Measurements from ENCODE around the gene GZMM. TPM values are rescaled to one million over a fixed set of nuclear protein-coding genes. Genes with fewer than 3 reads are reported as not detected.

Gene GZMM
- total and polyA plus RNA-seq, 5 donors, result 0.26 to 0.43 (median 0.32) TPM; not detected in 2

DNA sequence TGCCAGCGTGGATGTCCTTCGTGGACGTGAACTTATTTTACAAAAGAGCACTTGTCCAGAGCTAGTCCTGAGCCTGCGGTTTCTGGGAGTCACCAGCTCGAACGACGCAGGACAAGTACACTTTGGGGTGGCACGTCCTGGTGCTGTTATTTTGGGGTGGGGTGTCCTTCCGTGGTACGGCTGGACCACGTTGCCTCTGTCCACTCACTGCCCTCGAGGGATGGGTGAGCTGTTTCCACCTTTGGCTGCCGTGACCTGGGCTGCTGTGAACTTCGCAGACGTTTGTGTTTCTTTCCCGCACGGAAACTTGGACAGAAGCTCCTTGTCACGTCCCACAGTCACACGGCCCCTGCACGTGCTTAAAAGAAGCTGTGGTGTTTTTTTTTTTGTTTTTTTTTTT, 11.0 kb downstream of the GZMM start:
- Histone ChIP-seq H3K27me3 (ENCODE audit: control insufficient read depth, insufficient read depth) (no peaks in the 10 kb centered on the region), H3K27ac (ENCODE audit: low read length) (no peak overlapping the region), H3K9me3 (ENCODE audit: control insufficient read depth, low read length) (no peaks in the 10 kb centered on the region), H3K4me3 (ENCODE audit: low read length) (no peak overlapping the region), H3K4me1 (ENCODE audit: control insufficient read depth, insufficient read depth, low read length) (peaks cover 6% of the 10 kb centered on the region)
- no peak for DNase-seq
- WGBS, result 67% methylated on average over 20 of the region's 20 CpGs
- intact Hi-C loops (cut with DNase I), result no loop called here
- ATAC-seq, result peak in 1 of 2 donors; percentile 17

- intact Hi-C loops (cut with DNase I), result no loop called here
- H3K4me3 ChIP-seq (ENCODE audit: low read length), result no peak overlapping the region
- no peak for ATAC-seq
- 85% methylated on average over 14 of the region's 14 CpGs for WGBS
- peaks cover 6% of the 10 kb centered on the region for H3K4me1 ChIP-seq (ENCODE audit: control insufficient read depth, insufficient read depth, low read length)
- no peaks in the 10 kb centered on the region for H3K9me3 ChIP-seq (ENCODE audit: control insufficient read depth, low read length)
- no peak overlapping the region for H3K27ac ChIP-seq (ENCODE audit: low read length)
- no peak for DNase-seq
- no peaks in the 10 kb centered on the region for H3K27me3 ChIP-seq (ENCODE audit: control insufficient read depth, insufficient read depth)
Measured at GRCh38 chr19:555474-555808, 11.6 kb downstream of the GZMM start.

DNA sequence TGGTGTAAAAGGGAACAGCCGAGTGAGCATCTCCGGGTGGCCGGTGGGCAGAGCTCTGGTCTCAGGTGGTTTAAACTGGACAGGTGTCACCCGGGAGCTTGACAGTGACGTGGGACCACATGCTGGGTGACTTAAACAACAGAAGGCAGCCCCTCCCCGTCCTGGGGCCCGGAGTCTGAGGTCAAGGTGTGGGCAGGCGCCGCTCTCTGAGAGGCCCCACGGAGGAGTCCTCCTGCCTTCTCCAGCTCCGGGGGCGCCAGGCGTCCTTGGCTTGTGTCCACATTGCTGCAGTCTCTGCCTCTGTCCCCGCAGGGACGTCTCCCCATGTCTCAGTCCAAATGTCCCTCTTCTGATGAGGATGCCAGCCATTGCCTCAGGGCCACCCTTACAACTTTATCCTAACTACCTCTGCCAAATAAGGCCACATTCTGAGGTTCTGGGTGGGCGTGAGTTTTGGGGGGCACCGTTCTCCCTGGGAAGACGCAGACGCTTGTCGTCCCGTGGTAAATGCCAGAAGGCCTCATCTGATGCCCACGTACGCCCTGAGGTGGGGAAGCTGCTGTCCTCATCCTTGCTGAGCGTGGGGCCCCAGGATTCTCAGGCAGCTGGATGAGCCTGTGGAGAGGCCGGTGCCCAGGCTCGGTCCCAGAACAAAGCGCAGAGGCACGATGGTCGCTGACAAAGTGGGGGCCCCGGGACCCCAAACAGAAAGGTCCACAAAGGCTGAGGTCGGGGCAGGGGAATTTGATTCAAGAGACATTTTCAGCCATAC, 12.9 kb downstream of the GZMM start:
- ATAC-seq (peak; percentile 5 to 29), DNase-seq (peak in 2 of 3 donors; percentile 66)
- intact Hi-C loops (cut with DNase I), result no loop called here
- H3K27me3 ChIP-seq (ENCODE audit: control insufficient read depth, insufficient read depth), result no peaks in the 10 kb centered on the region
- H3K27ac ChIP-seq (ENCODE audit: low read length), result peak overlapping the region; percentile 11
- no peak overlapping the region for H3K4me3 ChIP-seq (ENCODE audit: low read length)
- 80% methylated on average over 31 of the region's 31 CpGs for WGBS
- no peaks in the 10 kb centered on the region for H3K9me3 ChIP-seq (ENCODE audit: control insufficient read depth, low read length)
- H3K4me1 ChIP-seq (ENCODE audit: control insufficient read depth, insufficient read depth, low read length), result peaks cover 6% of the 10 kb centered on the region

DNA sequence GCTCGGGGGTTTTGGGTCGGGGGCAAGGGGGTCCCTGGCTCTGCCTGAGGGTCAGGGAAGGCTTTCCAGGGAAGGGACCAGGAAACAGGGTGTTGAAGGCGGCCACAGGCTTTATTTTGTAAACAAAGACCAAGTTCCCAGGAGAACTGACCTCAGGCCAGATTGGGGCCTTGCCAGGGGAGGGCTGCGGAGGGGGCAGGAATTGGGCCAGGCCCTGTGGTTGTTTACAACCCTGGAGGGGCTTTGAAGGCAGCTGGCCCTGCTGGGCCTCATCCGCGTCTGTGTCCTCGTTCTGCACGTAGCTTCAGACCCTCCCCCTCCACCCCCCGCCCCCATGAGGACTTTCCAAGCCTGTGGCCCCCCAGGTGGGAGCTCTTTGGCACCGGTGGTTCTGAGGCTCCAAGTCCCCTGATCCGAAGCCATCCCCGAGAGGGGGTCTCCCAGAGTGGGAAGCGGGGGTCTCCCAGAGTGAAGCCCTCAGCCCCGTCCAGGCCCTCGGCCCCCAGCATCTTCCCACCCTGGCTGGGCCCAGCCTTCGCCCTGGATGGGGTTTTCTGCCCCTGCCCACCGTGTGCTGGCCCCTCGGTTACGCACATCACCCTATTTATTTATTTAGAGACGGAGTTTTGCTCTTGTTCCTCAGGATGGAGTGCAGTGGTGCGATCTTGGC, 15.1 kb downstream of the GZMM start:
- no peaks in the 10 kb centered on the region for H3K9me3 ChIP-seq (ENCODE audit: control insufficient read depth, low read length)
- ATAC-seq, result peak; percentile 10 to 25
- intact Hi-C loops (cut with DNase I), result no loop called here
- H3K27me3 ChIP-seq (ENCODE audit: control insufficient read depth, insufficient read depth), result no peaks in the 10 kb centered on the region
- H3K4me3 ChIP-seq (ENCODE audit: low read length), result no peak overlapping the region
- H3K4me1 ChIP-seq (ENCODE audit: control insufficient read depth, insufficient read depth, low read length), result peaks cover 6% of the 10 kb centered on the region
- DNase-seq, result peak in 2 of 3 donors; percentile 75 to 85
- H3K27ac ChIP-seq (ENCODE audit: low read length), result peak overlapping the region; percentile 18
- 48% methylated on average over 21 of the region's 21 CpGs for WGBS

- no peak overlapping the region for H3K4me3 ChIP-seq (ENCODE audit: low read length)
- ATAC-seq, result no peak
- H3K27me3 ChIP-seq (ENCODE audit: control insufficient read depth, insufficient read depth), result no peaks in the 10 kb centered on the region
- no peak for DNase-seq
- intact Hi-C loops (cut with DNase I), result no loop called here
- H3K4me1 ChIP-seq (ENCODE audit: control insufficient read depth, insufficient read depth, low read length), result peaks cover 6% of the 10 kb centered on the region
- WGBS, result 80% methylated on average over 12 of the region's 12 CpGs
- no peaks in the 10 kb centered on the region for H3K9me3 ChIP-seq (ENCODE audit: control insufficient read depth, low read length)
- H3K27ac ChIP-seq (ENCODE audit: low read length), result no peak overlapping the region
Measured at GRCh38 chr19:560121-560520, 16.3 kb downstream of the GZMM start.

- Histone ChIP-seq H3K27me3 (ENCODE audit: control insufficient read depth, insufficient read depth) (no peaks in the 10 kb centered on the region), H3K4me1 (ENCODE audit: control insufficient read depth, insufficient read depth, low read length) (no peaks in the 10 kb centered on the region), H3K27ac (ENCODE audit: low read length) (no peak overlapping the region), H3K4me3 (ENCODE audit: low read length) (no peak overlapping the region), H3K9me3 (ENCODE audit: control insufficient read depth, low read length) (no peaks in the 10 kb centered on the region)
- intact Hi-C loops (cut with DNase I), result no loop called here
- peak; percentile 60 to 81 (median 63) for DNase-seq
- peak; percentile 82 to 83 for ATAC-seq
- WGBS, result 31% methylated on average over 18 of the region's 19 CpGs
Measured at GRCh38 chr19:566403-566802, 22.6 kb downstream of the GZMM start.

DNA sequence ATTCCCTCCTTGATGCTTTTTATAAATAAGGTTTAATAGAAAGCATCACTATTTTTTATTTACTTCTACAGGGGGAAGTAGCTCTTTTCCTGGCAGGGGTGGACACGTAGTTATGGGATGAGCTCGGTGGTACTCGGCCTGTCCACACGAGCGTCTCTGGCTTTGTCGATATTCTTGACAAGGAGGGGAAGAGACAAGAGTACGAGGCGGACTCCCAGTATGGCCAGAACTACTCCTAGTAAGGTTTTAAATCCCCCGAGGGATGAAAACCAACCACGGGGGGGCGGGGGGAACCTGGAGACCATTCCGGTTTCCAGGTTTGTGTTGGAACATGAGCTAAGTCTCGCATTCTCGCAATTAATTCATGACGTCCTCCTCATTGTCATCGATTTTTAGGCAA, 23.0 kb downstream of the GZMM start:
- H3K4me3 ChIP-seq (ENCODE audit: low read length), result no peak overlapping the region
- H3K27ac ChIP-seq (ENCODE audit: low read length), result no peak overlapping the region
- no peaks in the 10 kb centered on the region for H3K4me1 ChIP-seq (ENCODE audit: control insufficient read depth, insufficient read depth, low read length)
- intact Hi-C loops (cut with DNase I), result no loop called here
- no peaks in the 10 kb centered on the region for H3K27me3 ChIP-seq (ENCODE audit: control insufficient read depth, insufficient read depth)
- no peak for ATAC-seq
- H3K9me3 ChIP-seq (ENCODE audit: control insufficient read depth, low read length), result no peaks in the 10 kb centered on the region
- 56% methylated on average over 16 of the region's 16 CpGs for WGBS
- DNase-seq, result no peak

- no peaks in the 10 kb centered on the region for H3K4me1 ChIP-seq (ENCODE audit: control insufficient read depth, insufficient read depth, low read length)
- WGBS, result 93% methylated on average over 22 of the region's 22 CpGs
- ATAC-seq (no peak), DNase-seq (peak in 1 of 3 donors; percentile 40)
- intact Hi-C loops (cut with DNase I), result no loop called here
- H3K27ac ChIP-seq (ENCODE audit: low read length), result no peak overlapping the region
- H3K27me3 ChIP-seq (ENCODE audit: control insufficient read depth, insufficient read depth), result no peaks in the 10 kb centered on the region
- H3K9me3 ChIP-seq (ENCODE audit: control insufficient read depth, low read length), result no peaks in the 10 kb centered on the region
- H3K4me3 ChIP-seq (ENCODE audit: low read length), result no peak overlapping the region
Measured at GRCh38 chr19:567296-567900, 23.5 kb downstream of the GZMM start.

- Histone ChIP-seq H3K4me3 (ENCODE audit: low read length) (no peak overlapping the region), H3K27me3 (ENCODE audit: control insufficient read depth, insufficient read depth) (no peaks in the 10 kb centered on the region), H3K27ac (ENCODE audit: low read length) (no peak overlapping the region), H3K9me3 (ENCODE audit: control insufficient read depth, low read length) (no peaks in the 10 kb centered on the region), H3K4me1 (ENCODE audit: control insufficient read depth, insufficient read depth, low read length) (peaks cover 2% of the 10 kb centered on the region)
- ATAC-seq (no peak), DNase-seq (no peak)
- intact Hi-C loops (cut with DNase I), result loop anchor here in 2 of 4 donors (5.0 kb wide), 1 partner anchor 38 kb away; the partner anchor contains the start of gene CDC34 (in 2 of the 2)
- 69% methylated on average over 19 of the region's 25 CpGs for WGBS
Measured at GRCh38 chr19:570251-570686, 26.4 kb downstream of the GZMM start.

- ATAC-seq (no peak), DNase-seq (peak in 1 of 3 donors; percentile 67)
- Histone ChIP-seq H3K9me3 (ENCODE audit: control insufficient read depth, low read length) (no peaks in the 10 kb centered on the region), H3K27me3 (ENCODE audit: control insufficient read depth, insufficient read depth) (no peaks in the 10 kb centered on the region), H3K4me3 (ENCODE audit: low read length) (peak overlapping the region; percentile 64), H3K27ac (ENCODE audit: low read length) (peak overlapping the region; percentile 13), H3K4me1 (ENCODE audit: control insufficient read depth, insufficient read depth, low read length) (peaks cover 2% of the 10 kb centered on the region)
- 6% methylated on average over 45 of the region's 45 CpGs for WGBS
- intact Hi-C loops (cut with DNase I), result loop anchor here in 2 of 4 donors (5.0 kb wide), 1 partner anchor 39 kb away; the partner anchor contains the start of gene CDC34 (in 2 of the 2)
Measured at GRCh38 chr19:570937-571565, 27.2 kb downstream of the GZMM start.

Data from right cardiac atrium (tissue), 5 donors.